Measurements from ENCODE around the gene MBP.

The MBP gene

DNA sequence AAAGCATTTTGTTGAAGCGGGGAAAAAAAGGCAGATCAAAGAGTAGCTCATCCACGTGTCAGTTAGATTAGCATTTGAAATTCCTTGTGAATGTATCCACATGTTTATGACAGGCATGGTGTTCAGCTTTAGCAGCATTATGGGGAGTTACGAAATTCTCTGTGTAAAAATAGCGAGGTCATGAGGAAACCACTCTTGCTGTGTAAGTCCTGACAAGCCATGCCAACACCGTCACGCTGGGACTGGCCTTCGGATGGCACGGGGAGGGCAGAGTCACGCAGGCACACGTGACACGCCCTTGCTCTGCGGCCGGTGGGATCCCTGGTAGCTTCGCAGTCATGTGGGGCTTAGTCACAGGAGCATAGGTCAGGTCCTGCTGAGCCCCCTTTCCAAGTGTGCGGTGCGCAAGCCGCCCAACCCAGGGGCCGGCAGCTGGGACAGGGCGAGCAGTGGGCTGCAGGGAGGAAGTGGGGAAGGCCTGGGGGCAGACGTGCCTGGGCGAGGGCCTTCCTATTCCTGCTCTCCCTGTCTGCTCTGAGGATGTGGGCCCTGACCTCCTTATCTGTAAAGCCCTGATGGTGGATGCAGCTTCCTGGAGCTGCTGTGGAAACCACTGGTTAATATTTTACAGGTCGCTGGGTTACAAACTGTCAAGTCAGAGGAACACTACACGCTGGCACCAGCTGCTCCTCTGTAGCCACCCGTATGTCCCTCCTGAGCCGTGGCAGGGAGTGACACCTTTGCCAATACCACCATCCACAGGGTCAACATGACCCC lies 18.0 kb downstream of the MBP start:
- Histone ChIP-seq H3K27ac (peak overlapping the region; percentile 98), H3K36me3 (peaks cover 60% of the 10 kb centered on the region)

DNA sequence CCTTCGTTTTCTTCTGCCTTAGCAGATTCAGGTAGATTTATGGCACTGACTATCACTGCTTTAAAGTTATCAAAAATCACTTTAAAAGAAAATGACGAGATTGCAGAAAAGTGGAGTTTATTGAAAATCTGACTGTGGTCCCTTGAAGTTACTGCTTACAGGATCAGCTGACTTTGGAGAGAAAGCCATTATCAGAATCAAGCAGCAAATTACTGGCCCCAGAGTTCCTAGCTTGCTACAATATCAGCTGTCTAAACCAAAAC lies 18.5 kb downstream of the MBP start:
- Histone ChIP-seq H3K9me3 (no peaks in the 10 kb centered on the region), H3K4me3 (ENCODE audit: low read depth in 1 of 2, low read length in 1 of 2) (peak overlapping the region; percentile 45 to 51), H3K27ac (peak overlapping the region; percentile 98), H3K4me1 (ENCODE audit: control insufficient read depth in 1 of 2, insufficient read depth in 1 of 2, low read depth in 1 of 2, low read length in 1 of 2) (peaks cover 81 to 91% of the 10 kb centered on the region in 2 experiments), H3K36me3 (peaks cover 60% of the 10 kb centered on the region), H3K27me3 (no peaks in the 10 kb centered on the region)
- TF ChIP-seq, protein P1, sequence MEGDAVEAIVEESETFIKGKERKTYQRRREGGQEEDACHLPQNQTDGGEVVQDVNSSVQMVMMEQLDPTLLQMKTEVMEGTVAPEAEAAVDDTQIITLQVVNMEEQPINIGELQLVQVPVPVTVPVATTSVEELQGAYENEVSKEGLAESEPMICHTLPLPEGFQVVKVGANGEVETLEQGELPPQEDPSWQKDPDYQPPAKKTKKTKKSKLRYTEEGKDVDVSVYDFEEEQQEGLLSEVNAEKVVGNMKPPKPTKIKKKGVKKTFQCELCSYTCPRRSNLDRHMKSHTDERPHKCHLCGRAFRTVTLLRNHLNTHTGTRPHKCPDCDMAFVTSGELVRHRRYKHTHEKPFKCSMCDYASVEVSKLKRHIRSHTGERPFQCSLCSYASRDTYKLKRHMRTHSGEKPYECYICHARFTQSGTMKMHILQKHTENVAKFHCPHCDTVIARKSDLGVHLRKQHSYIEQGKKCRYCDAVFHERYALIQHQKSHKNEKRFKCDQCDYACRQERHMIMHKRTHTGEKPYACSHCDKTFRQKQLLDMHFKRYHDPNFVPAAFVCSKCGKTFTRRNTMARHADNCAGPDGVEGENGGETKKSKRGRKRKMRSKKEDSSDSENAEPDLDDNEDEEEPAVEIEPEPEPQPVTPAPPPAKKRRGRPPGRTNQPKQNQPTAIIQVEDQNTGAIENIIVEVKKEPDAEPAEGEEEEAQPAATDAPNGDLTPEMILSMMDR (IDR thresholded peaks at IDR 0.05): no peak

More for the DNA sequence above, 18.0 kb downstream of the MBP start:
- Histone ChIP-seq H3K4me1 (ENCODE audit: control insufficient read depth in 1 of 2, insufficient read depth in 1 of 2, low read depth in 1 of 2, low read length in 1 of 2) (peaks cover 80 to 91% of the 10 kb centered on the region in 2 experiments), H3K9me3 (no peaks in the 10 kb centered on the region), H3K27me3 (no peaks in the 10 kb centered on the region), H3K4me3 (ENCODE audit: low read depth in 1 of 2, low read length in 1 of 2) (peak overlapping the region; percentile 45 to 51)
- TF ChIP-seq, protein P1 (IDR thresholded peaks at IDR 0.05): no peak

DNA sequence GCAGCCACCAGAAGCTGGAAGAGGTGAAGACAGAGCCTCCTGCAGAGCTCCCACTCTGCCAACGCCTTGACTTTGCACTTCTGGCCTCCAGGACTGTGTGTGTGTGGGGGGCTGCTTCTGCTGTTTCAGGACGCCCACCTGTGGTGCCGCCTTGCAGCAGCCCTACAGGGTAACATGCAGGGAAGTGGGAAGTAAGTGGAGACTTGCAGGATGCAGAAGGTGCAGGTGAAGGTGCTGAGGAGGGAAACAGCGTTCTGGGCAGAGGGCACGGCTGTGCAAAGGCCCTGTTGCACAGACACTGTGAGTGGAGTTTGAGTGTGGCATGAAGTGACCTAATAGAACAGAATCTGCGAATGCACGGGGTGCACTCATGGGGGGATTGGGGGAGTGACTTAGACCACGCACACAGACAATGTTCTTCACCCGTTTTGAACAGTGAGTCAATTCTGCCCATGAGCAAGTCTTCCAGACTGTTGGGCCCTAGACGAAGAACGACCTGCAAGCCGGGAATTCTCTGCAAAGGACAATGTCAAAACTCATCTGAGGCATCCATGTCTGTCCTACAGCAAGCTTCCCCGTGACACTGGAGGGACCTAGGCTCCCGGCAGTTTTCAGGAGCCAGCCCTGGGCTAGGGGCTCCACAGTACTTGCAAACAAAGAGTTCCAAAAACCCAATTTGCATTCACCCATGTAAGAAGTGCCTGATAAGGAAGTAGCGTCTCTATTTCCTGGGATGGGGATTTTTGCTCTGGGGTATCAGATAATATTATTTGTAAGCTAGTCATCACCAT lies 19.0 kb downstream of the MBP start:
- H3K9me3 ChIP-seq: no peaks in the 10 kb centered on the region
- TF ChIP-seq, protein P1 (IDR thresholded peaks at IDR 0.05): no peak
- peak overlapping the region in 1 of 2 experiments; percentile 53 for H3K4me3 ChIP-seq (ENCODE audit: low read depth in 1 of 2, low read length in 1 of 2)
- H3K4me1 ChIP-seq (ENCODE audit: control insufficient read depth in 1 of 2, insufficient read depth in 1 of 2, low read depth in 1 of 2, low read length in 1 of 2): peaks cover 86 to 91% of the 10 kb centered on the region in 2 experiments
- H3K36me3 ChIP-seq: peaks cover 60% of the 10 kb centered on the region
- peak overlapping the region; percentile 98 for H3K27ac ChIP-seq
- no peaks in the 10 kb centered on the region for H3K27me3 ChIP-seq

- Histone ChIP-seq H3K36me3 (peaks cover 60% of the 10 kb centered on the region), H3K27me3 (no peaks in the 10 kb centered on the region), H3K27ac (peak overlapping the region; percentile 98), H3K4me1 (ENCODE audit: control insufficient read depth in 1 of 2, insufficient read depth in 1 of 2, low read depth in 1 of 2, low read length in 1 of 2) (peaks cover 94 to 99% of the 10 kb centered on the region in 2 experiments), H3K4me3 (ENCODE audit: low read depth in 1 of 2, low read length in 1 of 2) (peak overlapping the region; percentile 51 to 53), H3K9me3 (no peaks in the 10 kb centered on the region)
- TF ChIP-seq, protein P1 (IDR thresholded peaks at IDR 0.05): no peak
These were observed 19.9 kb downstream of the MBP start for GRCh38 chr18:77112747-77113092.

DNA sequence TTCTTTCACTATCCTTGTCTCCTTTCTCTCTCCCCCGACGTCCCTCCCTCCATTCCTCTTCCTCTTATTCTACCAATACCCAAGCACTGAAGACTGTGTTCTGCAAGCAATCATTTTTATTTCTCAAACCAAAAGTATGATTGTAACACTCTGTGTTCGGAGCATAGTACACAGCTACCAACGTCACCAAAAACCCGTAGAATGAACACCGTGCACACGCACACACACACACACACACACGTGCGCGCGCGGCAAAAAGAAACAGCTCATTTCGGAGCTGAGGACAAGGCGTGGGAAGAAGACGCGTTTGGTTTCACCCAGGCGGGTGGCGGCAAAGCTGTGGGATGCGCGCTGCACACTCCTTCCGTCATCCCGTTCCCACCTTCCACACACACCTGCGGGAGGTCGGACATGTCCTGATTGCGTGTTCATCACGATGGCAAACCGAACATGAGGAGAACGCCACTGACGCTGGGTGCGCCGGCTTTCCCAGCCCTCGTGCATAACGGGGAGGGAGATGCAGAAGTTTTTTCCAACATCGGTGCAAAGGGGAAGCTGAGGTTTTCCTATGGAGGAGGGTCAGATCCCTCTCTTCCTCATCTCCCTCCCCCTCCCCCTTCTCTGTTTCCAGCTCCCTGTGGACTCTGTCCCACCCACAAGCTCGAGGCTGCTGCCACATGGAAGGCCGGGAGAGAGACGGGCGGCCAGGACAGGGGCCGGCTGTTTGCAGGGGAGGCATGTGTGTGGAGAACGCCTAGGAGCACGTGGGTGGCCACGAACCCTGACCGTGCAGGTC lies 20.4 kb downstream of the MBP start:
- H3K27ac ChIP-seq: peak overlapping the region; percentile 98
- no peaks in the 10 kb centered on the region for H3K9me3 ChIP-seq
- TF ChIP-seq, protein P1 (IDR thresholded peaks at IDR 0.05): no peak
- H3K4me3 ChIP-seq (ENCODE audit: low read depth in 1 of 2, low read length in 1 of 2): peak overlapping the region; percentile 51 to 53
- peaks cover 100% of the 10 kb centered on the region in 2 experiments for H3K4me1 ChIP-seq (ENCODE audit: control insufficient read depth in 1 of 2, insufficient read depth in 1 of 2, low read depth in 1 of 2, low read length in 1 of 2)
- no peaks in the 10 kb centered on the region for H3K27me3 ChIP-seq
- peaks cover 56% of the 10 kb centered on the region for H3K36me3 ChIP-seq

All from neutrophil (primary cell).